Lung (tissue), 12 donors: Measurements from ENCODE around the gene XKRX. TPM values are rescaled to one million over a fixed set of nuclear protein-coding genes. Genes with fewer than 3 reads are reported as not detected.

Experiments
- ATAC-seq: fragments of 200-7000 bp; cut with Tn5 transposase; one replicate; pipeline ENCODE4 v1.9.1; 2020; ENCODE audit warnings: moderate number of reproducible peaks; ENCODE audit not compliant: insufficient read depth, low FRiP score
- DNase-seq, 3 donors: peaks; one replicate each; pipeline ENCODE4 v3.0.0-alpha.2; 2013 to 2017
- H3K27ac ChIP-seq, 2 donors: one replicate each; pipeline ENCODE4 v1.5.1; 2013; ENCODE audit warnings: mild to moderate bottlenecking in 2 of 2, moderate library complexity in 2 of 2, control low read depth in 1 of 2, inconsistent platforms in 1 of 2, low read depth in 1 of 2, low read length in 1 of 2
- H3K27me3 ChIP-seq, 3 donors: one replicate each; pipeline ENCODE4 v1.5.1; 2013; ENCODE audit warnings: low read length in 2 of 3; ENCODE audit not compliant: control insufficient read depth in 3 of 3, insufficient read depth in 3 of 3
- H3K36me3 ChIP-seq, 4 donors: one replicate each; pipeline ENCODE4 v1.5.1; 2013; ENCODE audit warnings: low read length in 4 of 4, mild to moderate bottlenecking in 1 of 4, moderate library complexity in 1 of 4; ENCODE audit not compliant: control insufficient read depth in 4 of 4, insufficient read depth in 4 of 4
- H3K4me1 ChIP-seq, 5 donors: one replicate each; pipeline ENCODE4 v1.5.1; 2013; ENCODE audit warnings: low read length in 5 of 5, mild to moderate bottlenecking in 2 of 5, moderate library complexity in 1 of 5; ENCODE audit not compliant: control insufficient read depth in 5 of 5, insufficient read depth in 5 of 5
- H3K4me3 ChIP-seq: one replicate; pipeline ENCODE4 v1.5.1; 2013; ENCODE audit warnings: mild to moderate bottlenecking, control low read depth, moderate library complexity
- H3K9ac ChIP-seq, 2 donors: one replicate each; pipeline ENCODE4 v1.5.1; 2013; ENCODE audit warnings: low read length in 2 of 2, control low read depth in 1 of 2; ENCODE audit not compliant: insufficient read depth in 1 of 2
- H3K9me3 ChIP-seq, 4 donors: one replicate each; pipeline ENCODE4 v1.5.1; 2013; ENCODE audit warnings: low read length in 3 of 4, mild to moderate bottlenecking in 1 of 4, moderate library complexity in 1 of 4; ENCODE audit not compliant: control insufficient read depth in 4 of 4, insufficient read depth in 3 of 4
- WGBS, 2 donors: extraction: QIAGEN DNeasy Blood & Tissue Kit; methylation state at CpG; one replicate each; pipeline ENCODE4 v1.1.7; 2013; 5-methylcytosine and 5-hydroxymethylcytosine counted together
- polyA plus RNA-seq, 2 donors: library from polyadenylated mRNA; stranded (reverse); fragments of 200-250 nt; gene quantifications; one replicate each; pipeline ENCODE4 v1.2.1, GENCODE V29; 2013
- total RNA-seq, 2 donors: library from RNA; depleted of rRNA in 1 of 2; stranded (reverse); fragments of >200 nt in 1 of 2; gene quantifications; one replicate each; pipeline ENCODE4 v1.2.1, GENCODE V29; 2014 to 2021
- TF ChIP-seq, protein P1 (sequence below): IDR thresholded peaks from 2 replicates; pipeline ENCODE4 v1.5.1; 2012; ENCODE audit warnings: mild to moderate bottlenecking; ENCODE audit errors: control extremely low read depth, extremely low read depth
- donor health status: control.
- donor health status: control.
- donor health status: Bipolar disorder and iron deficiency.
- donor health status: healthy.
- donor health status: DM: yes; HTN: yes; CAD: no.

The XKRX gene
- total and polyA plus RNA-seq, 4 donors = 1.6 to 8.8 (median 4.9) TPM

DNA sequence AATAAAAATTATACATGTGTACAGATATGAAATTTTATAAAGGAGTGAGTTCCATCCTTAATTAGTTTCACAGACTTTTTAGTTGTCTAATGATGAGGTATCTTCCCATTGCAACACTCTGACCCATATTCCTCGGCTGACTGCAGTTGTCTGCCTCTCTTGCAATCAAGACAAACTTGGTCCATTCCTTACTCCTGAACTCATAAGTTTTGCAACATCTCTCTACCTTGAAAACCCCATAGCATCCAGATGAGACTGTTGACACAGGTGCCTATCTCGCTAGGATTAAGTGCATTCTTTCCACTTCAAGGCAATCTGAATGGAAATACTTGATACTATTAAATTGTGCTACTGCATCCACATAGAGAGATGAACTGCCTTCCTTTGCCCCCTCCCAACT lies 2.3 kb downstream of the XKRX start:
- TF ChIP-seq, protein P1, sequence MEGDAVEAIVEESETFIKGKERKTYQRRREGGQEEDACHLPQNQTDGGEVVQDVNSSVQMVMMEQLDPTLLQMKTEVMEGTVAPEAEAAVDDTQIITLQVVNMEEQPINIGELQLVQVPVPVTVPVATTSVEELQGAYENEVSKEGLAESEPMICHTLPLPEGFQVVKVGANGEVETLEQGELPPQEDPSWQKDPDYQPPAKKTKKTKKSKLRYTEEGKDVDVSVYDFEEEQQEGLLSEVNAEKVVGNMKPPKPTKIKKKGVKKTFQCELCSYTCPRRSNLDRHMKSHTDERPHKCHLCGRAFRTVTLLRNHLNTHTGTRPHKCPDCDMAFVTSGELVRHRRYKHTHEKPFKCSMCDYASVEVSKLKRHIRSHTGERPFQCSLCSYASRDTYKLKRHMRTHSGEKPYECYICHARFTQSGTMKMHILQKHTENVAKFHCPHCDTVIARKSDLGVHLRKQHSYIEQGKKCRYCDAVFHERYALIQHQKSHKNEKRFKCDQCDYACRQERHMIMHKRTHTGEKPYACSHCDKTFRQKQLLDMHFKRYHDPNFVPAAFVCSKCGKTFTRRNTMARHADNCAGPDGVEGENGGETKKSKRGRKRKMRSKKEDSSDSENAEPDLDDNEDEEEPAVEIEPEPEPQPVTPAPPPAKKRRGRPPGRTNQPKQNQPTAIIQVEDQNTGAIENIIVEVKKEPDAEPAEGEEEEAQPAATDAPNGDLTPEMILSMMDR = no peak
- H3K36me3 ChIP-seq = no peaks in the 10 kb centered on the region
- no peak overlapping the region for H3K27ac ChIP-seq
- peaks cover 0 to 5% (median 2%) of the 10 kb centered on the region in 4 donors for H3K9me3 ChIP-seq
- DNase-seq = no peak
- peaks cover 0 to 2% (median 0%) of the 10 kb centered on the region in 5 donors for H3K4me1 ChIP-seq
- H3K9ac ChIP-seq = no peak overlapping the region
- 52 to 85% methylated on average over 2 of the region's 2 CpGs for WGBS, 2 donors
- H3K4me3 ChIP-seq = no peak overlapping the region
- H3K27me3 ChIP-seq = peaks cover 0 to 4% (median 2%) of the 10 kb centered on the region in 3 donors
- no peak for ATAC-seq

DNA sequence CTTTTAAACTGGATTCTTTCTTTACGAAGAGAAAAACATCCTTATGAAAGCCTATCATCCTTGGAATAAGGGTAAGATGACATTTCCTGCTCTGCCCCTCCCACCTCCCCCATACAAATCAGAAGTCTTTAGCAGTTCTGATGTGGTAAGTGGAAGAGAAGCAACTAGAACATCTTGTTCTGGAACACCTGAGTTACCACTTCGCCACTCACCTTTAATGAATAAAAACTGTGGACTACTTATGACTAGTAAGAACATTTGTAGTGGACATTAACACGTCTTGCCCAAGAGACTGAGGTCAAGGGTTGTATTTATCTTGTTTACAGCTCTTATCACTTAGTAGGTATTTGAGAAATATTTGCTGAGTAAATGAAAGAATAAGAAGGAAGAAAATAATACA lies 4.3 kb downstream of the XKRX start:
- no peak overlapping the region for H3K27ac ChIP-seq
- no peaks in the 10 kb centered on the region for H3K36me3 ChIP-seq
- 57 to 69% methylated on average over 3 of the region's 3 CpGs for WGBS, 2 donors
- H3K27me3 ChIP-seq = peaks cover 0 to 2% (median 0%) of the 10 kb centered on the region in 3 donors
- H3K4me1 ChIP-seq = peaks cover 0 to 2% (median 0%) of the 10 kb centered on the region in 5 donors
- H3K9ac ChIP-seq = no peak overlapping the region
- DNase-seq = no peak
- no peak overlapping the region for H3K4me3 ChIP-seq
- TF ChIP-seq, protein P1 = no peak
- peaks cover 0 to 2% (median 0%) of the 10 kb centered on the region in 4 donors for H3K9me3 ChIP-seq
- peak; percentile 51 for ATAC-seq

DNA sequence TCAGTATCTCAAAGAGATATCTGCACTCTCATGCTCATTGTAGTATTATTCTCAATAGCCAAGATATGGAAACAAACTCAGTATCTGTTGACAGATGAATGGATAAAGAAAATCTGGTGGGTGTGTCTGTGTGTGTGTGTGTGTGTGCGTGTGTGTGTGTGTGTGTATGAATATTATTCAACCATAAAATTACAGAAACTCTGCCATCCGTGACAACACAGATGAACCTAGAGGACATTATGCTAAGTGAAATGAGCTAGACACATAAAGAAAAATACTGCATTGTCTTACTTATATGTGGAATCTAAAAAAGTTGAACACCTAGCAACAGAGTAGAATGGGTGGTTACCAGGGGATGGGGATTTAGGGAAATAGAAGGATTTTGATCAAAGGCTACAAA lies 13.2 kb downstream of the XKRX start:
- H3K27me3 ChIP-seq = peaks cover 3 to 8% (median 6%) of the 10 kb centered on the region in 3 donors
- H3K36me3 ChIP-seq = no peaks in the 10 kb centered on the region
- H3K27ac ChIP-seq = no peak overlapping the region
- H3K9me3 ChIP-seq = no peaks in the 10 kb centered on the region
- H3K4me1 ChIP-seq = peaks cover 0 to 3% (median 0%) of the 10 kb centered on the region in 5 donors
- DNase-seq (no peak), ATAC-seq (no peak)
- WGBS, 2 donors = 63 to 91% methylated on average over 2 of the region's 2 CpGs
- H3K4me3 ChIP-seq = no peak overlapping the region
- TF ChIP-seq, protein P1 = no peak
- H3K9ac ChIP-seq = no peak overlapping the region

DNA sequence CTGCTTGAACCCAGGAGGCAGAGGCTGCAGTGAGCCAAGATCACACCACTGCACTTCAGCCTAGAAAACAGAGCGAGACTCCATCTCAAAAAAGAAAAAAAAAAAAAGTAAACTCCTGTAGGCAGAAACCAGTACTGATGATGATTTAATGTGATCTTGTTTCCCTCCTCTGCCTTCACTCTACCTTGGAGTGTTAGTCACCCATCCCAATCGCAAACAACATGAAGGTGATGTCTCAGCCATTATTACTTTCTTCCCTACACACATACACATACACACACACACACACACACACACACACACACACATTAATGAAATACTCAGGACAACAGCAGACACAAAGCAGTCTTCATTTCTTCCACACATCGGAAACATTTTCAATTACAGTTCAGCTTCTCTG lies 15.6 kb downstream of the XKRX start:
- DNase-seq = no peak
- no peaks in the 10 kb centered on the region for H3K36me3 ChIP-seq
- no peak for ATAC-seq
- H3K9ac ChIP-seq = no peak overlapping the region
- no peak overlapping the region for H3K27ac ChIP-seq
- H3K4me1 ChIP-seq = peaks cover 0 to 3% (median 0%) of the 10 kb centered on the region in 5 donors
- H3K9me3 ChIP-seq = no peaks in the 10 kb centered on the region
- H3K27me3 ChIP-seq = peaks cover 3 to 5% (median 3%) of the 10 kb centered on the region in 3 donors
- TF ChIP-seq, protein P1 = no peak
- 81 to 97% methylated on average over 2 to 3 of the region's 3 CpGs for WGBS, 2 donors
- H3K4me3 ChIP-seq = no peak overlapping the region
